ENCODE data around the gene OR52I2.

OR52I2 gene

DNA sequence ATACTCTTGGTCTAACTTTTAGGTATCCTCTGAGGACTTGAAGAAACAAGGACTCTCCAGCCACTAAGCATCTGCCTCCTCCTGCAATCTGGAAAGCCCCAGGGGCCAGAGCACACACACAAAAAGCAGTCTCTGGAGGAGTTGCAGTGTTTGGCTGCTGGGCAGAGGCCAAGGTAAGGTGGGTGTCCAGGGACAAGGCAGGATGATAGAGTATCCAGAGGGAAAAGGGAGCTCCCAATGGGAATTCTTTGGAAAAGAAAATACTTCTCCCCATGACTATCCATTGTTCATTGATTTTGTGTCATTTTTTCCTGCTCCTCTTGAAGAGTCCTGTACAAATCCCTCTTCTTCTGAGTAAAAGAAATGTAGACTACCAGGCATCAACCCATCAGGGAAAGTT lies at the start of gene OR52I2:
Gene OR52I2 (plus strand): TSS at position 301 of the 400 bp plus-strand sequence.
- DNase-seq = no peak

DNA sequence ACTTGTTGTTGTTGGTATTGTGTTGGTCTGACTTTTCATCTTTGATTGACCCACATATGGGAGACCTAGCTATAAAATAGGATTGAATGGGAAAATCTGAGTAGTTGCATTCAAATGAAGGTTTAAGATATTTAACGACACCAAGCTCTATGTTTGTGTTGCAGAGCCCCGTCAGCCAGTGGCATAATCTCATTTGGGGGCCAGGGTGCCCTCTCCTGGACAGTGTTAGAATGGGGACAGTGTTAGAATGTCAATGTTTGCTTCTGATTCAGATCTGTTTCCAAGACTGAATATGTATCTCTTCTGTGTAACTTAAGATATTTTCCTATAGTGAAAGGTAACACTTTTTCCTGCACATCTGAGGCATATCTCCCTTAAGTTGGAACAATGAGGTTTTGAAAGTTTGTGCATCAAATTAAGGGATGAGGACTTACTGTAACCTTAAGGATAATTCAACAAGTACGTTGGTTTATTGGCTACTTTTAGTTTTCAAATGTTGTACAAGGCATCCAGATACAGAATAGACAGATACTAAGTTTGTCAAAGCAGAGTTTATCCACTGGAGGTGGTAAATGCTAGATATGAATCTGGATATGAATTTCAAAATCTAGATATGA lies 41.8 kb upstream of the OR52I2 start:
- peak; percentile 19 for DNase-seq

DNA sequence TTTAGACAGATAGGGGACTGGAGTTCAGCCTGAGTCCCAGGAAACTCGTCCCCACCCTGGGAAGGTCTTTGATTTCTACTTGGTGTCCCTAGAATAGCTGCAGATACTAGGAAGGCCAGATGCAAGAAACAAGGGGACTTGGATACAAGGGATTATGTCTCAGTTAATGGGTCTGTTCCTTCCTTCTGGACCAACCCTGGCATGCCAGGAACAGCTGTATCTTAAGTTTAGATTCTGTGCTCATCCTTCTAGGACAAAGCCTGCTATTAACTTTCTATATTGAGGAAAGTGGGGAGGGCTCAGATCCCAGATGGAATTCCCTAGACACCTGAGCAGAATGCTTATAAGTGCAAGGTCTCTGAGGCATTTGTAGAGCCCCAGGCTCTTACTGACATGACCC lies 40.5 kb upstream of the OR52I2 start:
- no peak for DNase-seq

DNA sequence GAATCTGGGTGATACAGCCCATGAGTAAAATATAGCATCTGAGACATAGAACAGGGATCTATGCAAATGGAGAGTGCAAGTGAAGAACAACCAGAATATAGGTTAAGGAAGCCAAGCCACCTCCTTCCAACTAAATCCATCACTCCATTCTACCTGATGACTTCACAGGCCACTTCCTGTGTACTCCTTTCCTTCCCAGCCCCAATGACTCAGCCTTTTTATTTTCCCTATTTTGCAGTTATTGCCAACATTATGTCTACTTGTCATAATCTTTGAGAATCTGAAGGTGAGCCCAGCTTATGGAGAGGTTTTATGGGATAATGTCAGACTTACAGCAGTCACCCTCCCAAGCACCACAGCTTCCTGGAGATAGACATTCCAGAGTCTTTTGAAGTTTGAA lies 38.0 kb upstream of the OR52I2 start:
- DNase-seq = no peak

DNA sequence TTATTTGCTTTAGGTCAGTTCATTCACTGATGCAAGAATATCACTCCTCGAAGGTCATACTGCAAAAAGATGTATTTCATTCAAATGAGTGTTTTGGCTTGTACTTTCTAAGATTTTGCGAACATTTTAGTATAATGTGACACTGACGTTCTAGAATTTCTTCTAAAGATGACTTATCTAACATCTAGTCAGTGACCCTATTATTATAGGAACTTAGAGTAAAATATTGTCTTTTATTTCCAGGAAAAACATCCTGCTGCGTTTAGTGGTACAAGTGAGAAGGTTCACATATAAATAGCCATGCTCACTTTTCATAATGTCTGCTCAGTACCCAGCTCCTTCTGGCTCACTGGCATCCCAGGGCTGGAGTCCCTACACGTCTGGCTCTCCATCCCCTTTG lies 36.7 kb upstream of the OR52I2 start, which contains the start of gene OR52M1:
Gene OR52M1 (plus strand): TSS at position 301 of the 400 bp plus-strand sequence. CDS start 0 bp downstream, at position 301.
- DNase-seq = no peak

DNA sequence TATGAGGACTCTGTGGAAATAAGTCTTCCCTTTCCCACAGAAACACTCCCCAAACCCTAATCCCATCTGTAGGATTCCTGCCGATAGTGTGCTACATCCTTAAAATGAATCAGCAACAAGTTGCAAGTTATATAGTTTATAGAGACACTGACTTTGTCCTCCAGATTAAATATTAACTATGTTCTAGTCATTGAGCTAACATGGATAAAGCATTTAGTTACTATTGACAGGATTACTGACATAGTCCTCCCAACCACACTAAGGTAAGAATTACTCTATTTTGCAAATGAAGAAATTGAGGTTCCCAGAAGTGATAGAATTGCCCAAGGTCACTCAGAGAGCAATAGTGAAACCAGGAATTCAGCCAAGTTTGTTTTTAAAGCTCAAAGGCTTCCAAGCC lies 34.7 kb upstream of the OR52I2 start:
- DNase-seq = no peak

DNA sequence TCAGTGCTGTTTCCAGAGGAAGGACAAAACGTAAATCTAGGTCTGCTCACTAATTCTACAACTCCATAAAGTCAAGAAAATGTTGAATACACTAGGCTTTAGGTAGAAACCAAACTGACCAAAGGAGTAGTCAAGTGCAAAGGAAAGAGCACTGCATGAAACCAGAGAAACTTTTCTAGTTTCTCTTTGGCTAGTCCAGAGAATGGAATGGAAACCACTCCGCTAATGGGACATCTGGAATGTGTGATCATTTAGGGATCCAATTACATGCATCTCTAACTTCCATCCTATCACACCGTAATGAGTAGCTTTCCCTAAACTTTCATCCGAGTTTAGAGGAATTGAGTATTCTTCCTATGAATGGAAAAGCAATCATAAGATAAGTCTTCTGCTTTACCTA lies 34.1 kb upstream of the OR52I2 start:
- no peak for DNase-seq

DNA sequence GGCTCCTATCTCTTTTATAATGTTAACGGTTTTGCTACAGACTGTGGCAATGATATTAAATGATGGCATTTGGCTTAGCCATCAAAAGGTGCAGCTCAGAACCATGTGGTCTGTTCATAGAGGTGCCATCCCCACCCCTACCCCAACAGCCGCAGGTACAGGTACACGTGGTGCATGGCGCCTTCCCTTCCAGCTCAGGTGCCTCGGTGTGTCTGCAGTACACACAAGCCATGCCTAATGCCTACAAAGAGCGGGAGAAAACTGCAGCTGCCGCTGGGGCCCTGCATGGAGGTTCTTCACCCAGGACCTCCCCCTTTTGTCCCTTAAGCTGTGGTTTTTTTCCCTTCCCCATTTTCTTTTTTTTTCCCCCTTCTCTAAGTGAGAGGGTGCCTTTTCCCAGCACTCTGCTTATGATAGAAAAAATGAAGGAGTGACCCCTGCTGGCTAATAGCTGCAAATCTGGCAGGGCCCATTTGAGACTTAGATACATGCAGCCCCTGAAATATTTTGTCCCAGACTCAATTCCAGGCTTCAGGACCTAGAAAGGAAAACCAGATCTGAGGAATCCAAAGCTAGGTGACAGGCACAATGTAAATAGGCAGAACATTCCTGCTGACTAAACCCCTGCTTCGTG lies 30.1 kb upstream of the OR52I2 start:
- DNase-seq = no peak

DNA sequence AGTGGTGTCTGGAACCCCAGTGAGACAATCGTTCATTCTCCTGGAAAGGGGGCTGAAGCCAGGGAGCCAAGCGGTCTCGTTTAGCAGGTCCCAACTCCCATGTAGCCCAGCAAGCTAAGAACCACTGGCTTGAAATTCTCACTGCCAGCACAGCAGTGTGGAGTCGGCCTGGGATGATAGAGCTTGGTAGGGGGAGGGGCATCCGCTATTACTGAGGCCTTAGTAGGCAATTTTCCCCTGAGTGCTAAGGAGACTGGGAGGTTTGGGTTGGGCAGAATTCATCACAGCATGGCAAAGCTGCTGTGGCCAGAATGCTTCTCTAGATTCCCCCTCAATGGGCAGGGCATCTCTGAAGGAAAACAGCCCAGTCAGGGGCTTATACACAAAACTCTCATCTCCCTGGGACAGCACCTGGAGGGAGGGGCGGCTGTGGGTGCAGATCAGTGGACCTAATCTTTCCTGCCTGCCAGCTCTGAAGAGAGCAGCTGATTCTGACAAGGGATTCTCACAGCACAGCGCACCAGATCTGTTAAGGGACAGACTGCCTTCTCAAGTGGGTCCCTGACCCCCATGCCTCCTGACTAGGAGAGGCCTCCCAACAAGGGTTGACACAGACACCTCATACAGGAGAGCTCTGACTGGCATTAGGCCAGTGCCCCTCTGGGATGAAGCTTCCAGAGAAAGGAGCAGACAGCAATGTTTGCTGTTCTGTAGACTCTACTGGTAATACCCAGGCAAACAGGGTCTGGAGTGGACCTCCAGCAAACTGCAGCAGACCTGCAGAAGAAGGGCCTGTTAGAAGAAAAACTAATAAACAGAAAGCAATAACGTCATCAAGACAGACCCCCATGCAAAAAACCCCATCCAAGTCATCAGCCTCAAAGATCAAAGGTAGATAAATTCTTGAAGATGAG lies 21.8 kb upstream of the OR52I2 start:
- DNase-seq = no peak

DNA sequence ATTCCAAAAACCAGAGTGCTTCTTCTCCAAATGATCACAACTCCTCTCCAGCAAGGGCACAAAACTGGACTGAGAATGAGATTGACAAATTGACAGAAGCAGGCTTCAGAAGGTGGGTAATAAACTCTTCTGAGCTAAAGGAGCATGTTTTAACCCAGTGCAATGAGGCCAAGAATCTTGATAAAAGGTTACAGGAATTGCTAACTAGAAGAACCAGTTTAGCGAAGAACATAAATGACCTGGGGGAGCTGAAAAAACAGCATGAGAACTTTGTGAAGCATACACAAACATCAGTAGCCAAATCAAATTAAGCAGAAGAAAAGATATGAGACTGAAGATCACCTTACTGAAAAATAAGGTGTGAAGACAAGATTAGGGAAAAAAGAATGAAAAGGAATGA lies 21.1 kb upstream of the OR52I2 start:
- DNase-seq = no peak

DNA sequence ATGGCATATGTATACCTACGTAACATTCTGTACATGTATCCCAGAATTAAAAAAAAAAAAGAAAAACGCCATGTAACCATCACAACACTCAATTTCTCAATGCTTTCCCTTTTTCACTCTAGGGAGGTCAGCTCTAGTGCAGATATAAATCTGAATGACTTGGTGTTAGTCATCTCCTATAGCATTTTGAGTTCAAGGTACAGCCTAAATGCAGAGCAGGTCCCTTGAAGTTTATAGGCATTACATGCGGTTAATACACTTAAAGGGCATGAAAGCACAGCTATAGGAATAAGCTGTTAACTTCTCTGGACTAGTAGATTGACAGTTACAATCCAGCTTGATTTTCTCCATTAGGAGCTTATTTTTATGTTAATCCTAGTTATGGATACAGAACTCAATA lies 16.2 kb upstream of the OR52I2 start:
- DNase-seq = no peak

DNA sequence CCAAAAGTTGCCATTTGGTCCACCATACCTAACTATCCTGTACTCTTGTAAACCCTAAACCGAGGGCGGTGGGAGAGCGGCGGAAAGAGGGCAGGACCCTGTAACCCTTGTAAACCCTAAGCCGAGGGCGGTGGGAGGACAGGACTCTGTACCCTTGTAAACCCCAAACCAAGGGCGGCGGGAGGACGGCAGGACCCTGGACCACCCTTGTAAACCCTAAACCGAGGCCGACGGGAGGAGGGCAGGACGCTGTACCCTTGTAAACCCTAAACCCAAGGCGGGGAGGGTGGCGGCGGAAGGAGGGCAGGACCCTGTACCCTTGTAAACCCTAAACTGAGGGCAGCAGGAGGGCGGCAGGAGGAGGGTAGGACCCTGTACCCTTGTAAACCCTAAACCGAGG lies 12.5 kb upstream of the OR52I2 start:
- no peak for DNase-seq

DNA sequence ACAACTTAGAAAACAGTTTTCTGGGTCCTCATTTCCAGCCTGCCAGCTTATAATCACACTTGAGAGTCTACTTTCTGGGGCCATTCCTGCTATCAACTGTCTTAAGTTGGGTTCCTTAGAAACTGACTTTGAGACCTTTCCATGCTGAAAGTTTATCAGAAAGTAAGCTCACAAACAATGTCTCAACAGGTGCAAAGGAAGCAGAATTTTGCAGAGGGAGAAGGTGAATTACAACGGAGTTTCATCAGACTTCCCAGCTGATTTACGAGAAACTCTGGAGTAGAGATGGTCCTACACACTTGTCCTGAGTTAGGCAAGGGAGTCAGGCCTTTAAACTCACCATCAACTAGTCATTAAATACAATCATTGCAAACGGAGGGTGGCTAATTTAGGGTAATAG lies 4.7 kb upstream of the OR52I2 start:
- no peak for DNase-seq

DNA sequence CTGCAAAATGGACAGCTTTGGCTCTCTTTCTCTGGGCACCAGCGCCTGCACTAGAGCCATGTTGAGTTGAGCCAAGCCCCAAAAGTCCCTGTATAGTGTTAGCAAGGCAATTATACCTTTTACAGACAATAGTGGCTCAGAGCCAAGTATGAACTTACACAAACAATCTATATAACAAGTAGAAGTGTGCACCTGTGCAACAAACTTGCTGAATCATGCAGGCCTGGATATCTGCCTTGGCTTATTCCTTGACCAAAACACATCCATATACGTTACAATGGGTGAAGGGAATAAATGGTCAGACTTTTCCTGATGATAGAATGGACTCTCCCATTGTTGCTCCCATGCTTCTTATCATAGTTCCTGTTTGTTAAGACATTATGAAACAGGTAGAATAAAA lies 3.8 kb upstream of the OR52I2 start:
- no peak for DNase-seq

DNA sequence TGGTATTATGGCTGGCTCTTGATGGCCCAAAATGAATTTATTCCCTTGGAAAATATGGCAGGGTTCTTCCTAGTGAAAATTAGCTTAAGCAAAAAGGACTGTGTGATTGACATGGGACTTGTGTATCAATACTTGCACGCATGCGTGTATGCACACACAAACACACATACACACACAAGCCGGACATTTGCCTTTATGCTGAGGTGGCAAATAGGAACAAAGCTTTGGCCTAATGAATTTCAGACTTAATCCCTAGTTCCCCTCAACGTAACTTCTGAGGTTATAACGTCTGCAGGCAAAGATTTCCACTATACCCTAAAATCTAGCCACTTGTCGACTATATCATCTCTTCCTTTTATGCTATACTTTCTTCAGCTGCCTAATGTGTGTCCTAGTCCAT lies 2.9 kb upstream of the OR52I2 start:
- no peak for DNase-seq

DNA sequence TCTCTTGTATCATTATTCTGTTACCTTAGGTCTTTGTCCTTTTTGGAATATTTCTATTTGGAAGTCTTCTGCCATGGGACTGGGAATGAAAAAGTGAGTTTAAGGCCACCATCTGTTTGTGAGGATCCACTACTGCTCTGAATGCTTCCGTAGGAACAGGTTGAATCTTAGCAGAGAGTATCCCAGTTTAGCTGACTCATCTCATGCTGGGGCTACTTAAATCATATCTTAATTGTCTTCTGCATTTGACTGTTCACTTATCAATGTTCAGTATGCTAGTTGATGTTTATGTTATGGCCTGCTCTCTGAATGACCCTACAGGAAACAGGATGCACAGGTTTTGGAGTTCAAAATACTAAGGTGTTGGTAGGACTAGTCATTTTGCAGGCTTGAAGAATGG lies 1.4 kb upstream of the OR52I2 start:
- DNase-seq = no peak

DNA sequence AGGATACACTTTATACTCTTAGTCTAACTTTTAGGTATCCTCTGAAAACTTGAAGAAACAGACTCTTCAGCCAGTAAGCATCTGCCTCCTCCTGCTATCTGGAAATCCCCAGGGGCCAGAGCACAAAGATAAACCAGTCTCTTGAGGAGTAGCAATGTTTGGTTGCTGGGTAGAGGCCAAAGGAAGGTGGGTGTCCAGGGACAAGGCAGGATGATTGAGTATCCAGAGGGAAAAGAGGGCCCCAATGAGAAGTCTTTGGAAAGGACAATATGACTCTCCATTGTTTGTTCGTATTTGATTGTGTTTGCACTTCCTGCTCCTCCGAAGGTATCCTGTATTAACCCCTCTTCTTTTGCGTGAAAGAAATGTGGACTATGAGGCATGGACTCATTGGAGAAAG lies 7.5 kb downstream of the OR52I2 start:
- DNase-seq = no peak

DNA sequence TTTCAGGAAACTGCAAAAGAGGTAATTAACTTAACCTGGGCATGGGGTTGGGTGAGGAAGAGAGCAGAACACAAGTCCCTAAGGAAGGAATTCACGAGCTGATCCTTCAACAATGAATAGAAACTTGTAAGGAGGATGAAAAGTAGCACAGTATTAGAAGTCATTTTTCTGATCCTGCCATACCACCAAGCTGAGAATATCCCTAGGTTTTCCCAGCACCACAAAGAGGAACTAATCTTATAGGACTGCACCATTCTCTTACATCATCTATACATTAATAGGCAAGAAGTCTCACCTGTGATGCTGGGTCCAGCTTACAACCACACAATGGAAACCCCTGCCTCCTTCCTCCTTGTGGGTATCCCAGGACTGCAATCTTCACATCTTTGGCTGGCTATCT lies 12.2 kb downstream of the OR52I2 start, which contains the start of gene OR52I1:
Gene OR52I1 (plus strand): TSS at position 301 of the 400 bp plus-strand sequence. CDS start 0 bp downstream, at position 301.
- DNase-seq = no peak

DNA sequence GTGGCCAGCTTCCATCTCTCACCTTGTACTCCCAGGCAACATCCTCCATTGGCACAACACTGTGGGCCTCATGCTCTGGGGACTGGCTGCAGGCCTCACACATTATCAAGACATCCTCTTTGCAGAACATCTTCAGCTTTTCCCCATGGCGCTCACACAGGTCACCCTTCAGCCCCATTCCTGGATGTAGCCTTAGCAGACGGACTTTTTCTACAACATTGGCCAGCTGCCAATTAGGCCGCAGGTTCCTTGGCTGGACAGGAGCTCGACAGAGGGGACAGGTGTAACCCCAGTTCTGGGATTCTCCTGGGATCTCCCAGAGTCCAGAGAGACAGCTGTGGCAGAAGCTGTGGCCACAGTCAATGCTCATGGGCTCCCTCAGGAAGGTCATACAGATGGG lies 23.5 kb downstream of the OR52I2 start:
- DNase-seq = no peak

DNA sequence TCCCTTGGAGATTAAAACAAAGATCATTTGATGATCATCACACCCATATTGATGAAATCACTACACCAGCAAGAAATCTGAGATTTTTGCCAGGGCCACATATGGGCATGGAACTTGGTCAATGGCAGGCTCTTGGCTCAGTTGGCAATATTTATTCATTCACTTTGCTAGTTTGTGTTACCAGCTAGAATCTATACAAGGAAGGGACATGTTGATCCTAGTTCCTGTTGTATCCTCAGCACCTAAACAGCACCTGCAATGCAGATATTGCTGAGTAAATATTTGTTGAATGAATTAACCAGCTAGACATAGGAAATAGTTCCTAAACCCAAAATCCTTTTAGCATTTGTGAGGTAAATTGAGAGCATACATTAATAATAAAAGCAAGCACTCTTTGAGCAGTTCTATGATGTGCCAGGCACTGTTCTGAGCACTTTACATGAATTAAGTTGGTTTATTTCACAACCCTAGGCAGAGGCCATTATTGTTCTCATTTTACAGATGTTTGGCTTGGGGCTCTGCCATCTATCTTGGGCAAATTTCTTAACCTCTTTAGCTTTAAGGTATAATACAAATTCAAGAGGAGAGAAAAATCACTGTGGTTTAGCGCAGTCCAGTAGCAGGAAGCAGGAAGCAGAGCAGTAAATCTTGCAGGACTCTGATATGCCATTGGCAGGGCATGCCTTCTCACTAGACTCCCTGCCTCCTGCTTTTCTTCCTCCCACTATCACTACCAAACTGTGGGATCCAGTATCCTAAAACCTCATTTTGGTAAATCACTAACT lies 24.9 kb downstream of the OR52I2 start:
- no peak for DNase-seq

DNA sequence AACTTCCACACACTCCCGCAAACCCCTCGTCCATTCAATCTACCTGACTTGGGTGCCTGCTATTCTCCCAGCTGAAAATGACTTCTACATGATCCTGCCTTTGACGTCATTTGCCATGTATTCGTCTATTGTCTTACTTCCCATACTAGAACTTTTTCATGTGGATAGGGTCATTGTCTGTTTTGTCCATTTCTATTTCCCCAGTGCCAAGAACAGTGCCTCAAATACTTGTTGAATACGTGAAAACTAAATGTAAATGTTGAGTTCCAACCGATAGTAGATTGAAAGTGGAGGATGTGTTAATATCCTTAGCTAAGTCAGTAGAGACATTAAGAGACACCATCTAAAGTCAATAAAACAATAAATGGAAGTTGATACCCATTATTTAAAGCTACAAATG lies 25.6 kb downstream of the OR52I2 start:
- DNase-seq = no peak

DNA sequence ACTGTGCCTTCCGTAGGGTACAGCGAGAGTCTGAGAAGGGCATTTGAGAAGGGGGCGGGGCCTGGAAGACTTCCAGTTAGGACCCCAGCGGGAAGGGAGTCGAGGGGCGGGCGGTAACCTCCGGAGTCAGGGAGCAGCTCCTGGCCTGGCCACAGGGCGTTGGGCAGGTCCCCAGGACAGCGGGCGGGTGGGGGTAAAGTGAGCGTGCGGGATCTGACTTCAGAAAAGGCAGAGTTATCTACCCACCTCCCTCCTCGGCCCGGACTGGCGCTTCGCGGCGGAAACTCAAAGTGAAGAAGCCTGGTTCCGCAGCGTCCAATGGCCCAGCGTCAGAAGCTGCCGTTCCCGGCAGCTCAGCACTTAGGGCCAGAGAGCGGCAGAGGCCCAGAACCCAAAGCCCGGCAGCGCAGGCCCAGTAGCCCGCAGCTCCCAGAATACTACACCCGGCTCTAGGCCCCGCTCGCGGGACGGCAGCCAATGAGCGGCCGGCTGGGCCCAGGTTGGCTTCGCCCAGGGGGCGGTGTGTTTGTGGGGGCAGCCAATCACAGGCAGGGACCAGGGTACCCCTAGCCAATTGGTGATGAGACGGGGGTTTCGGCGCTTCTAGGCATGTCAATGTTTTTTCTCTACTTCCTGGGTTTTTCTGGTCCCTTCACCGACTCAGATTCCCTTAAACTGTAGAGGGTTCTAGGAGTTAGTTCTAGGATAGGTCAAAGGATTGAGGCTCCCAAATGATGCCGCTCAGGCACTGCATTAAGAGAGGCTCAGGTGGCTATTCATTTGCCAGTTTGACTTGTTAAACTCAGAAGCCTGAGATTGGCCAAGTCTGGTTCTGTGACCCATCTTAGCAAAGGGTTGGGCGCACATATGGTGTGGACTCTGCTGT lies 26.5 kb downstream of the OR52I2 start, which contains the start of gene TRIM68:
Gene TRIM68 (minus strand): TSS at position 451 of the 886 bp plus-strand sequence. CDS start 2,727 bp downstream, outside the sequence.
- DNase-seq = peak; percentile 86

All from NCI-H2107 (cell line).